ENCODE data around the gene KLF15. TPM values are rescaled to one million over a fixed set of nuclear protein-coding genes. Genes with fewer than 3 reads are reported as not detected.

KLF15 gene
- total RNA-seq, 1 donor from 2014 or later = 0.67 TPM

GRCh38 chr3:126380011-126380768, 23.0 kb upstream of the KLF15 start:
- H3K4me3 ChIP-seq (ENCODE audit: low read depth, low read length) = no peak overlapping the region
- no peak for DNase-seq (ENCODE audit: low read depth)
- TF ChIP-seq CTCF (IDR thresholded peaks at IDR 0.05; ENCODE audit: insufficient read depth, low read length, poor library complexity, severe bottlenecking) = no peak
- H3K36me3 ChIP-seq (ENCODE audit: control insufficient read depth, insufficient read depth, low read length) = no peaks in the 10 kb centered on the region
- H3K27me3 ChIP-seq (ENCODE audit: control insufficient read depth, insufficient read depth, low read length) = no peaks in the 10 kb centered on the region

DNA sequence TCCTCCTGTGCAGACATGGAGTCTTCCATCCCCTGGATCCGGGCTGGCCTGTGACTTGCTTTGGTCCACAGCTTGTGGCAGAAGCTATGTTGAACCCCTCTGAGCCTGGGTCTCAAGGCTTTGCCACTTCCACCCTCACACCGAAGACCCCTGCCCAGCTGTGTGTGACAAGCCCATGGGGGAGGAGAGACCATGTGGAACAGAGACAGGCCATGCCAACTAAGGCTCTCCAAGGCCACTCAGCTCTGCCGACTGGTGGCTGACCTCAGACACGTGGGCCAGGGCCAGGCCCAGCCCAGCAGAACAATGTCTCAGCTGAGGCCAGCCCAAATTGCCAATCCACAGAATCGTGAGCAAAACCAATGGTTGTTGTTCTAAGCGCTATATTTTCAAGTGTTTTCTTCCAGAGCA, 21.1 kb upstream of the KLF15 start:
- H3K4me3 ChIP-seq (ENCODE audit: low read depth, low read length) = no peak overlapping the region
- H3K36me3 ChIP-seq (ENCODE audit: control insufficient read depth, insufficient read depth, low read length) = no peaks in the 10 kb centered on the region
- no peak for DNase-seq (ENCODE audit: low read depth)
- TF ChIP-seq CTCF (IDR thresholded peaks at IDR 0.05; ENCODE audit: insufficient read depth, low read length, poor library complexity, severe bottlenecking) = no peak
- H3K27me3 ChIP-seq (ENCODE audit: control insufficient read depth, insufficient read depth, low read length) = no peaks in the 10 kb centered on the region

- DNase-seq (ENCODE audit: low read depth) = no peak
- Histone ChIP-seq H3K27me3 (ENCODE audit: control insufficient read depth, insufficient read depth, low read length) (no peaks in the 10 kb centered on the region), H3K36me3 (ENCODE audit: control insufficient read depth, insufficient read depth, low read length) (no peaks in the 10 kb centered on the region), H3K4me3 (ENCODE audit: low read depth, low read length) (no peak overlapping the region)
- no peak for TF ChIP-seq CTCF (IDR thresholded peaks at IDR 0.05; ENCODE audit: insufficient read depth, low read length, poor library complexity, severe bottlenecking)
These were observed 20.0 kb upstream of the KLF15 start for GRCh38 chr3:126377211-126377610.

DNA sequence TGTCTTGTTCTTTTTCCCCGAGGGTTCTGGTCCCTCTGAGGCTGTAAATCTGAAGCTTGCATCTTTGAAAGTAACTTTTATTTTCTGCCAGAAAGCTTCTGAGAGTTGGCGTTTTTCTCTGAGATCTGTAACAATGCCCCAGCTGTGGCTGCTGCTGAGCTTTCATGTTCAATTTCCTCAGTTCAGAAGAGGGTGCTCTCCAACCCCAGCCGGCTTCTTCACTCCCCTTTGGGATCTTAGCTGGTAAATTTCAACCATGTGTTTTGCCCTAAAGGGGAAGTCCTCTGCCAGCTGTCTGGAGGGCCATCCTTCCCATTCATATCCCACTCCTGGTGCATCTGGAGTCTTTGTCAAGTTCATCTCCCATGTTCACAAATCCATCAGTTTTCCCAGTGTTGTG, 19.2 kb upstream of the KLF15 start:
- no peak for TF ChIP-seq CTCF (IDR thresholded peaks at IDR 0.05; ENCODE audit: insufficient read depth, low read length, poor library complexity, severe bottlenecking)
- Histone ChIP-seq H3K27me3 (ENCODE audit: control insufficient read depth, insufficient read depth, low read length) (no peaks in the 10 kb centered on the region), H3K36me3 (ENCODE audit: control insufficient read depth, insufficient read depth, low read length) (no peaks in the 10 kb centered on the region), H3K4me3 (ENCODE audit: low read depth, low read length) (no peak overlapping the region)
- DNase-seq (ENCODE audit: low read depth) = no peak

GRCh38 chr3:126375835-126376331, 18.7 kb upstream of the KLF15 start:
- DNase-seq (ENCODE audit: low read depth) = no peak
- H3K4me3 ChIP-seq (ENCODE audit: low read depth, low read length) = no peak overlapping the region
- no peaks in the 10 kb centered on the region for H3K36me3 ChIP-seq (ENCODE audit: control insufficient read depth, insufficient read depth, low read length)
- no peak for TF ChIP-seq CTCF (IDR thresholded peaks at IDR 0.05; ENCODE audit: insufficient read depth, low read length, poor library complexity, severe bottlenecking)
- peaks cover 3% of the 10 kb centered on the region for H3K27me3 ChIP-seq (ENCODE audit: control insufficient read depth, insufficient read depth, low read length)

Data from kidney epithelial cell (primary cell).